Liver (tissue), 3 donors: ENCODE data around the gene SMAD6.

Experiments used
- EGR1 ChIP-seq, 2 donors: IDR thresholded peaks; 2 replicates each; pipeline ENCODE4 v1.6.1; 2016 to 2018; ENCODE audit warnings: antibody characterized with exemption in 2 of 2, low read depth in 2 of 2
- FOXA1 ChIP-seq: IDR thresholded peaks from 2 replicates; pipeline ENCODE4 v1.6.1; 2016; ENCODE audit warnings: antibody characterized with exemption
- GABPA ChIP-seq, 2 donors: IDR thresholded peaks in 1 of 2; conservative IDR thresholded peaks in 1 of 2; 2 replicates each; pipeline ENCODE4 v1.6.1; 2016; ENCODE audit warnings: antibody characterized with exemption in 2 of 2, mild to moderate bottlenecking in 1 of 2, moderate library complexity in 1 of 2
- NR2F2 ChIP-seq: IDR thresholded peaks from 2 replicates; pipeline ENCODE4 v1.6.1; 2016; ENCODE audit warnings: antibody characterized with exemption
- RAD21 ChIP-seq, 2 donors: IDR thresholded peaks; 2 replicates each; pipeline ENCODE4 v1.6.1; 2016; ENCODE audit warnings: antibody characterized with exemption in 2 of 2, mild to moderate bottlenecking in 2 of 2
- SP1 ChIP-seq: IDR thresholded peaks from 2 replicates; pipeline ENCODE4 v1.6.1; 2018; ENCODE audit warnings: antibody characterized with exemption, mild to moderate bottlenecking
- TAF1 ChIP-seq: conservative IDR thresholded peaks from 2 replicates; pipeline ENCODE4 v1.6.1; 2016; ENCODE audit warnings: antibody characterized with exemption, mild to moderate bottlenecking
- YY1 ChIP-seq: IDR thresholded peaks from 2 replicates; pipeline ENCODE4 v1.6.1; 2016; ENCODE audit warnings: antibody characterized with exemption, mild to moderate bottlenecking
- TF ChIP-seq, protein P1 (sequence below): fragments of 150-350 bp; IDR thresholded peaks from 2 replicates; pipeline ENCODE4 v1.5.1; 2017; ENCODE audit warnings: improper control_type of control experiment, low read depth, low read length; ENCODE audit not compliant: missing input control
- TF ChIP-seq, protein P2 (sequence below): IDR thresholded peaks from 2 replicates; pipeline ENCODE4 v1.6.1; 2016; ENCODE audit warnings: antibody characterized with exemption
- TF ChIP-seq, protein P3 (sequence below): IDR thresholded peaks from 2 replicates; pipeline ENCODE4 v1.6.1; 2016; ENCODE audit warnings: antibody characterized with exemption, mild to moderate bottlenecking
- TF ChIP-seq, protein P4 (sequence below): IDR thresholded peaks from 2 replicates; pipeline ENCODE4 v1.6.1; 2016; ENCODE audit warnings: antibody characterized with exemption
- TF ChIP-seq, protein P5 (sequence below): IDR thresholded peaks from 2 replicates; pipeline ENCODE4 v1.6.1; 2016; ENCODE audit warnings: antibody characterized with exemption
- donor health status: healthy.
- donor health status: healthy.

DNA sequence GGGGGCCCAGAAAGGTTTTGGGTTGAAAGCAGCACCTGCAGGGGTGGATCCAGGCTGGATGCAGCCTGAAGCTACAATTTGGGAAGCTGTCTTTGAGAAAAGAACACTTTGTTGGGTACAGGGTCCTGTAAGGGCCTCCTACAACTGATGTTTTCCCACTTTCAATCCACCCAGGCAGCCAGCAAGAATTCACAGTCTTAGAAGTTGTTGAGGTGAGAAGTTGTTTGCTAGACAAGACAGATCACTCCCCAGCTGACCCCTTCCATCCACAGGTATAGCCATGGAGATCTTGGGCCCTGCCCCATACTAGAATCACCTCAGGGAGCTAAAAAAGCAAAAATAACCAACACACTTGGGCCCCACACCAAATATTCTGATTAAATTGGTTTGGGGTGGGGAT is 10.3 kb upstream of the SMAD6 start:
- TF ChIP-seq, protein P1, sequence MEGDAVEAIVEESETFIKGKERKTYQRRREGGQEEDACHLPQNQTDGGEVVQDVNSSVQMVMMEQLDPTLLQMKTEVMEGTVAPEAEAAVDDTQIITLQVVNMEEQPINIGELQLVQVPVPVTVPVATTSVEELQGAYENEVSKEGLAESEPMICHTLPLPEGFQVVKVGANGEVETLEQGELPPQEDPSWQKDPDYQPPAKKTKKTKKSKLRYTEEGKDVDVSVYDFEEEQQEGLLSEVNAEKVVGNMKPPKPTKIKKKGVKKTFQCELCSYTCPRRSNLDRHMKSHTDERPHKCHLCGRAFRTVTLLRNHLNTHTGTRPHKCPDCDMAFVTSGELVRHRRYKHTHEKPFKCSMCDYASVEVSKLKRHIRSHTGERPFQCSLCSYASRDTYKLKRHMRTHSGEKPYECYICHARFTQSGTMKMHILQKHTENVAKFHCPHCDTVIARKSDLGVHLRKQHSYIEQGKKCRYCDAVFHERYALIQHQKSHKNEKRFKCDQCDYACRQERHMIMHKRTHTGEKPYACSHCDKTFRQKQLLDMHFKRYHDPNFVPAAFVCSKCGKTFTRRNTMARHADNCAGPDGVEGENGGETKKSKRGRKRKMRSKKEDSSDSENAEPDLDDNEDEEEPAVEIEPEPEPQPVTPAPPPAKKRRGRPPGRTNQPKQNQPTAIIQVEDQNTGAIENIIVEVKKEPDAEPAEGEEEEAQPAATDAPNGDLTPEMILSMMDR, result no peak
- TF ChIP-seq EGR1 (IDR thresholded peaks at IDR 0.05; ENCODE audit: low read depth in 2 of 2) (no peak), TAF1 (no peak), NR2F2 (no peak), YY1 (no peak), FOXA1 (no peak), GABPA (IDR thresholded peaks at IDR 0.05 in 1 of 2, conservative IDR thresholded peaks at IDR 0.05 in 1 of 2) (no peak), SP1 (no peak), RAD21 (IDR thresholded peaks at IDR 0.05) (no peak)
- TF ChIP-seq, protein P2, sequence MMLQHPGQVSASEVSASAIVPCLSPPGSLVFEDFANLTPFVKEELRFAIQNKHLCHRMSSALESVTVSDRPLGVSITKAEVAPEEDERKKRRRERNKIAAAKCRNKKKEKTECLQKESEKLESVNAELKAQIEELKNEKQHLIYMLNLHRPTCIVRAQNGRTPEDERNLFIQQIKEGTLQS, result no peak
- TF ChIP-seq, protein P3, sequence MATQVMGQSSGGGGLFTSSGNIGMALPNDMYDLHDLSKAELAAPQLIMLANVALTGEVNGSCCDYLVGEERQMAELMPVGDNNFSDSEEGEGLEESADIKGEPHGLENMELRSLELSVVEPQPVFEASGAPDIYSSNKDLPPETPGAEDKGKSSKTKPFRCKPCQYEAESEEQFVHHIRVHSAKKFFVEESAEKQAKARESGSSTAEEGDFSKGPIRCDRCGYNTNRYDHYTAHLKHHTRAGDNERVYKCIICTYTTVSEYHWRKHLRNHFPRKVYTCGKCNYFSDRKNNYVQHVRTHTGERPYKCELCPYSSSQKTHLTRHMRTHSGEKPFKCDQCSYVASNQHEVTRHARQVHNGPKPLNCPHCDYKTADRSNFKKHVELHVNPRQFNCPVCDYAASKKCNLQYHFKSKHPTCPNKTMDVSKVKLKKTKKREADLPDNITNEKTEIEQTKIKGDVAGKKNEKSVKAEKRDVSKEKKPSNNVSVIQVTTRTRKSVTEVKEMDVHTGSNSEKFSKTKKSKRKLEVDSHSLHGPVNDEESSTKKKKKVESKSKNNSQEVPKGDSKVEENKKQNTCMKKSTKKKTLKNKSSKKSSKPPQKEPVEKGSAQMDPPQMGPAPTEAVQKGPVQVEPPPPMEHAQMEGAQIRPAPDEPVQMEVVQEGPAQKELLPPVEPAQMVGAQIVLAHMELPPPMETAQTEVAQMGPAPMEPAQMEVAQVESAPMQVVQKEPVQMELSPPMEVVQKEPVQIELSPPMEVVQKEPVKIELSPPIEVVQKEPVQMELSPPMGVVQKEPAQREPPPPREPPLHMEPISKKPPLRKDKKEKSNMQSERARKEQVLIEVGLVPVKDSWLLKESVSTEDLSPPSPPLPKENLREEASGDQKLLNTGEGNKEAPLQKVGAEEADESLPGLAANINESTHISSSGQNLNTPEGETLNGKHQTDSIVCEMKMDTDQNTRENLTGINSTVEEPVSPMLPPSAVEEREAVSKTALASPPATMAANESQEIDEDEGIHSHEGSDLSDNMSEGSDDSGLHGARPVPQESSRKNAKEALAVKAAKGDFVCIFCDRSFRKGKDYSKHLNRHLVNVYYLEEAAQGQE, result no peak
- TF ChIP-seq, protein P4, sequence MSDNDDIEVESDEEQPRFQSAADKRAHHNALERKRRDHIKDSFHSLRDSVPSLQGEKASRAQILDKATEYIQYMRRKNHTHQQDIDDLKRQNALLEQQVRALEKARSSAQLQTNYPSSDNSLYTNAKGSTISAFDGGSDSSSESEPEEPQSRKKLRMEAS, result no peak
- TF ChIP-seq, protein P5, sequence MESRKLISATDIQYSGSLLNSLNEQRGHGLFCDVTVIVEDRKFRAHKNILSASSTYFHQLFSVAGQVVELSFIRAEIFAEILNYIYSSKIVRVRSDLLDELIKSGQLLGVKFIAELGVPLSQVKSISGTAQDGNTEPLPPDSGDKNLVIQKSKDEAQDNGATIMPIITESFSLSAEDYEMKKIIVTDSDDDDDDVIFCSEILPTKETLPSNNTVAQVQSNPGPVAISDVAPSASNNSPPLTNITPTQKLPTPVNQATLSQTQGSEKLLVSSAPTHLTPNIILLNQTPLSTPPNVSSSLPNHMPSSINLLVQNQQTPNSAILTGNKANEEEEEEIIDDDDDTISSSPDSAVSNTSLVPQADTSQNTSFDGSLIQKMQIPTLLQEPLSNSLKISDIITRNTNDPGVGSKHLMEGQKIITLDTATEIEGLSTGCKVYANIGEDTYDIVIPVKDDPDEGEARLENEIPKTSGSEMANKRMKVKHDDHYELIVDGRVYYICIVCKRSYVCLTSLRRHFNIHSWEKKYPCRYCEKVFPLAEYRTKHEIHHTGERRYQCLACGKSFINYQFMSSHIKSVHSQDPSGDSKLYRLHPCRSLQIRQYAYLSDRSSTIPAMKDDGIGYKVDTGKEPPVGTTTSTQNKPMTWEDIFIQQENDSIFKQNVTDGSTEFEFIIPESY, result no peak
